Fibroblast of the conjunctiva (primary cell): ENCODE measurements around the gene CBX3.
"Not testable (repeated sequence)": the region's sequence is repeated elsewhere in the genome, so short reads cannot be mapped to it uniquely, and the experiment has no call there.

Experiments
- DNase-seq: peaks from one replicate; pipeline ENCODE4 v3.0.0-alpha.2; 2010; ENCODE audit warnings: low read depth

The CBX3 gene

GRCh38 chr7:26202019-26202990 is 760 bp downstream of the CBX3 start:
- DNase-seq = no peak

- no peak for DNase-seq
Observed at GRCh38 chr7:26203016-26203415, 1.5 kb downstream of the CBX3 start.

GRCh38 chr7:26208040-26208439 is 6.5 kb downstream of the CBX3 start:
- no peak for DNase-seq

- no peak for DNase-seq
Observed at GRCh38 chr7:26212921-26213718, 11.6 kb downstream of the CBX3 start.

- DNase-seq = no peak
Observed at GRCh38 chr7:26213807-26214515, 12.4 kb downstream of the CBX3 start.

- DNase-seq = no peak
Observed at GRCh38 chr7:26216049-26216448, 14.5 kb downstream of the CBX3 start.

GRCh38 chr7:26224359-26224758 is 22.8 kb downstream of the CBX3 start:
- DNase-seq = no peak

GRCh38 chr7:26227987-26228386 is 26.4 kb downstream of the CBX3 start:
- DNase-seq = no peak

- DNase-seq = no peak
Observed at GRCh38 chr7:26233902-26234511, 32.5 kb downstream of the CBX3 start.

- DNase-seq = no peak
Observed at GRCh38 chr7:26237035-26237807, 35.7 kb downstream of the CBX3 start.

- no peak for DNase-seq
Observed at GRCh38 chr7:26238032-26238431, 36.5 kb downstream of the CBX3 start.

- no peak for DNase-seq
Observed at GRCh38 chr7:26245150-26245549, 43.6 kb downstream of the CBX3 start.

- DNase-seq = no peak
Observed at GRCh38 chr7:26250239-26250638, 48.7 kb downstream of the CBX3 start.

- DNase-seq = not testable (repeated sequence)
Observed at GRCh38 chr7:26261866-26262265, 60.3 kb downstream of the CBX3 start.
